Coronary artery (tissue), 2 donors: ENCODE measurements around the gene PERM1.
"Not testable (repeated sequence)": the region's sequence is repeated elsewhere in the genome, so short reads cannot be mapped to it uniquely, and the experiment has no call there.

Source experiments
- DNase-seq: peaks from one replicate; pipeline ENCODE4 v3.0.0-alpha.2; 2017; ENCODE audit warnings: low spot score
- H3K27ac ChIP-seq, 2 donors: fragments of 200-600 bp; sonication (generic); one replicate each; pipeline ENCODE4 v1.5.1; 2016 to 2019
- H3K4me3 ChIP-seq: fragments of 200-600 bp; sonication (generic); 2 replicates; pipeline ENCODE4 v1.5.1; 2016; ENCODE audit warnings: mild to moderate bottlenecking, moderate library complexity
- CTCF ChIP-seq: fragments of 200-600 bp; sonication (generic); IDR thresholded peaks from one replicate; pipeline ENCODE4 v1.5.1; 2019; ENCODE audit warnings: antibody characterized with exemption

PERM1 gene

GRCh38 chr1:1020000-1020404, 38.1 kb upstream of the PERM1 start, which contains the start of gene AGRN:
AGRN (plus strand) TSS chr1:1020120; CDS start chr1:1020173, 53 bp downstream.
- H3K27ac ChIP-seq: peak within 1 kb of the TSS; percentile 91 to 96
- TF ChIP-seq CTCF: no peak
- H3K4me3 ChIP-seq: peak within 1 kb of the TSS; percentile 85
- DNase-seq: no peak

GRCh38 chr1:1019122-1019999, 37.5 kb upstream of the PERM1 start:
- no peak for DNase-seq
- Histone ChIP-seq H3K27ac (peak overlapping the region; percentile 91 to 96), H3K4me3 (peak overlapping the region; percentile 85)
- TF ChIP-seq CTCF: no peak

- DNase-seq, H3K4me3 ChIP-seq, H3K27ac ChIP-seq: not testable (repeated sequence)
Observed at GRCh38 chr1:1018321-1018685, 36.4 kb upstream of the PERM1 start.

GRCh38 chr1:1017397-1018320, 35.8 kb upstream of the PERM1 start:
- not testable (repeated sequence) for H3K4me3 ChIP-seq, DNase-seq, H3K27ac ChIP-seq

GRCh38 chr1:1014799-1015681, 33.1 kb upstream of the PERM1 start:
- no peak for TF ChIP-seq CTCF
- DNase-seq: no peak
- H3K27ac ChIP-seq: no peak overlapping the region
- no peak overlapping the region for H3K4me3 ChIP-seq

GRCh38 chr1:1013922-1014648, 32.2 kb upstream of the PERM1 start:
- TF ChIP-seq CTCF: no peak
- no peak for DNase-seq
- H3K4me3 ChIP-seq: peak overlapping the region; percentile 80
- H3K27ac ChIP-seq: peak overlapping the region; percentile 75 to 97
